HUDEP-2 (cell line): ENCODE measurements around the gene SULT4A1.
A peak's percentile ranks its signal among the peaks of the same experiment; 100 is the strongest.

Source experiments
- DNase-seq, 76 experiments: peaks; one replicate each; lab custom pipeline; 2025; ENCODE audit not compliant: unreplicated experiment in 76 of 76; lab: John Stamatoyannopoulos, UW

Gene SULT4A1

GRCh38 chr22:43862882-43863202 lies 529 bp upstream of the SULT4A1 start:
- no peak for DNase-seq

GRCh38 chr22:43861529-43861928 lies 784 bp downstream of the SULT4A1 start:
- DNase-seq: no peak

- DNase-seq: no peak
These were observed 1.5 kb downstream of the SULT4A1 start for GRCh38 chr22:43860831-43861230.

GRCh38 chr22:43860126-43860525 lies 2.2 kb downstream of the SULT4A1 start:
- DNase-seq: no peak

- DNase-seq: no peak
These were observed 2.7 kb downstream of the SULT4A1 start for GRCh38 chr22:43859621-43860020.

- no peak for DNase-seq
These were observed 3.1 kb downstream of the SULT4A1 start for GRCh38 chr22:43859176-43859575.

- no peak for DNase-seq
These were observed 4.0 kb downstream of the SULT4A1 start for GRCh38 chr22:43858156-43858895.

GRCh38 chr22:43857367-43857766 lies 4.9 kb downstream of the SULT4A1 start:
- no peak for DNase-seq

GRCh38 chr22:43855431-43855830 lies 6.9 kb downstream of the SULT4A1 start:
- DNase-seq: no peak

GRCh38 chr22:43854786-43855271 lies 7.5 kb downstream of the SULT4A1 start:
- DNase-seq: no peak

- no peak for DNase-seq
These were observed 8.1 kb downstream of the SULT4A1 start for GRCh38 chr22:43854121-43854785.

GRCh38 chr22:43853328-43853931 lies 8.9 kb downstream of the SULT4A1 start:
- peak in 5 of 76 experiments; percentile 3 to 17 (median 6) for DNase-seq

GRCh38 chr22:43852573-43853327 lies 9.6 kb downstream of the SULT4A1 start:
- no peak for DNase-seq

GRCh38 chr22:43851979-43852307 lies 10.4 kb downstream of the SULT4A1 start:
- DNase-seq: no peak

- DNase-seq: no peak
These were observed 11.0 kb downstream of the SULT4A1 start for GRCh38 chr22:43851058-43851978.

GRCh38 chr22:43850529-43850928 lies 11.8 kb downstream of the SULT4A1 start:
- DNase-seq: no peak

GRCh38 chr22:43849731-43850130 lies 12.6 kb downstream of the SULT4A1 start:
- DNase-seq: no peak

GRCh38 chr22:43848366-43849171 lies 13.7 kb downstream of the SULT4A1 start:
- DNase-seq: peak in 12 of 76 experiments; percentile 6 to 42 (median 22)
